OCI-LY3 (cell line): ENCODE results near the gene TTC9C.
"Not testable (repeated sequence)": the region's sequence is repeated elsewhere in the genome, so short reads cannot be mapped to it uniquely, and the experiment has no call there.

Experiments
- H2AFZ ChIP-seq: fragments of 200-600, 300-600 bp; shearing (Covaris generic); 2 replicates; pipeline ENCODE4 v1.6.0; 2014; ENCODE audit warnings: antibody characterized with exemption, low read depth, low read length
- H3K27ac ChIP-seq: fragments of 200-600, 300-600 bp; sonication (generic); 2 replicates; pipeline ENCODE4 v1.5.1; 2014; ENCODE audit warnings: mild to moderate bottlenecking, low read length, moderate library complexity, mixed read lengths
- H3K27me3 ChIP-seq: fragments of 200-600, 300-600 bp; sonication (generic); 2 replicates; pipeline ENCODE4 v1.6.1; 2014; ENCODE audit warnings: low read depth, low read length, mixed read lengths
- H3K36me3 ChIP-seq: fragments of 200-600, 300-600 bp; sonication (generic); replicated peaks from 2 replicates; pipeline ENCODE3; 2014; ENCODE audit warnings: low read depth, low read length, mixed read lengths
- H3K4me1 ChIP-seq: fragments of 300-600, 200-600 bp; sonication (generic); 2 replicates; pipeline ENCODE4 v1.6.1; 2014; ENCODE audit warnings: low read length, mixed read lengths
- H3K4me2 ChIP-seq: fragments of 200-600, 300-600 bp; sonication (generic); 2 replicates; pipeline ENCODE4 v1.6.1; 2014; ENCODE audit warnings: low read length, mixed read lengths
- H3K4me3 ChIP-seq: fragments of 300-600, 200-600 bp; sonication (generic); 2 replicates; pipeline ENCODE4 v1.5.1; 2014; ENCODE audit warnings: antibody characterized with exemption, mild to moderate bottlenecking, low read length, moderate library complexity
- H3K79me2 ChIP-seq: fragments of 300-600, 200-600 bp; shearing (Covaris generic); 2 replicates; pipeline ENCODE4 v1.6.1; 2014; ENCODE audit warnings: mild to moderate bottlenecking, low read length, mixed read lengths
- H3K9ac ChIP-seq: fragments of 300-600, 200-600 bp; shearing (Covaris generic); 2 replicates; pipeline ENCODE4 v1.6.0; 2014; ENCODE audit warnings: mild to moderate bottlenecking, low read length, moderate library complexity
- H3K9me3 ChIP-seq: fragments of 200-600, 300-600 bp; shearing (Covaris generic); 2 replicates; pipeline ENCODE4 v1.6.1; 2014; ENCODE audit warnings: low read length, mixed read lengths; ENCODE audit not compliant: insufficient read depth
- H4K20me1 ChIP-seq: fragments of 200-600, 300-600 bp; sonication (generic); 2 replicates; pipeline ENCODE4 v1.6.1; 2016; ENCODE audit warnings: low read length, mixed read lengths; ENCODE audit not compliant: insufficient read depth
- EZH2phosphoT487 ChIP-seq: fragments of 200-600 bp; shearing (Covaris generic); IDR thresholded peaks from 2 replicates; pipeline ENCODE4 v1.6.1; 2018; ENCODE audit warnings: antibody characterized with exemption, mixed run types, low read depth
- TF ChIP-seq, protein P1 (sequence below): fragments of 200-600, 300-600 bp; sonication (generic); IDR thresholded peaks from 2 replicates; pipeline ENCODE4 v1.5.1; 2014; ENCODE audit warnings: antibody characterized with exemption, low read length, low read depth

Gene TTC9C

GRCh38 chr11:62727872-62728170 is 465 bp upstream of the TTC9C start:
- Histone ChIP-seq H3K4me1 (peaks cover 17% of the 10 kb centered on the region), H3K27ac (peak overlapping the region; percentile 96), H3K4me3 (peak overlapping the region; percentile 91), H3K79me2 (peaks cover 78% of the 10 kb centered on the region), H3K36me3 (peaks cover 38% of the 10 kb centered on the region), H2AFZ (peak overlapping the region; percentile 95), H3K27me3 (no peaks in the 10 kb centered on the region), H4K20me1 (peaks cover 28% of the 10 kb centered on the region), H3K4me2 (peak overlapping the region; percentile 87), H3K9me3 (no peaks in the 10 kb centered on the region), H3K9ac (peak overlapping the region; percentile 99)
- TF ChIP-seq, protein P1, sequence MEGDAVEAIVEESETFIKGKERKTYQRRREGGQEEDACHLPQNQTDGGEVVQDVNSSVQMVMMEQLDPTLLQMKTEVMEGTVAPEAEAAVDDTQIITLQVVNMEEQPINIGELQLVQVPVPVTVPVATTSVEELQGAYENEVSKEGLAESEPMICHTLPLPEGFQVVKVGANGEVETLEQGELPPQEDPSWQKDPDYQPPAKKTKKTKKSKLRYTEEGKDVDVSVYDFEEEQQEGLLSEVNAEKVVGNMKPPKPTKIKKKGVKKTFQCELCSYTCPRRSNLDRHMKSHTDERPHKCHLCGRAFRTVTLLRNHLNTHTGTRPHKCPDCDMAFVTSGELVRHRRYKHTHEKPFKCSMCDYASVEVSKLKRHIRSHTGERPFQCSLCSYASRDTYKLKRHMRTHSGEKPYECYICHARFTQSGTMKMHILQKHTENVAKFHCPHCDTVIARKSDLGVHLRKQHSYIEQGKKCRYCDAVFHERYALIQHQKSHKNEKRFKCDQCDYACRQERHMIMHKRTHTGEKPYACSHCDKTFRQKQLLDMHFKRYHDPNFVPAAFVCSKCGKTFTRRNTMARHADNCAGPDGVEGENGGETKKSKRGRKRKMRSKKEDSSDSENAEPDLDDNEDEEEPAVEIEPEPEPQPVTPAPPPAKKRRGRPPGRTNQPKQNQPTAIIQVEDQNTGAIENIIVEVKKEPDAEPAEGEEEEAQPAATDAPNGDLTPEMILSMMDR: no peak
- no peak for TF ChIP-seq EZH2phosphoT487

DNA sequence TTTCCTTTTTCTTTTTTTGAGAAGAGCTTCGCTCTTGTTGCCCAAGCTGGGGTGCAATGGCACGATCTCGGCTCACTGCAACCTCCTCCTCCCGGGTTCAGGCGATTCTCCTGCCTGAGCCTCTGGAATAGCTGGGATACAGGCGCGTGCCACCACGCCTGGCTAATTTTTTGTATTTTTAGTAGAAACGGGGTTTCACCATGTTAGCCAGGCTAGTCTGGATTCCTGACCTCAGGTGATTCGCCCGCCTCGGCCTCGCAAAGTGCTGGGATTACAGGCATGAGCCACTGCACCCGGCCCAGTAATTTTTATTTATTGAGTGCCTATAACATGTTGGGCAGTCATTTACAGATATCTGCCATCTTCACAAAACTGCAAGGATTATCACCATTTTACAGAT is 1.8 kb downstream of the TTC9C start:
- H3K79me2 ChIP-seq: peaks cover 59% of the 10 kb centered on the region
- H3K4me3 ChIP-seq: peak overlapping the region; percentile 91
- not testable (repeated sequence) for H2AFZ ChIP-seq, H3K27ac ChIP-seq, H3K27me3 ChIP-seq, H3K9ac ChIP-seq, H3K9me3 ChIP-seq, H3K4me1 ChIP-seq
- H3K36me3 ChIP-seq: peaks cover 24% of the 10 kb centered on the region
- peak overlapping the region; percentile 87 for H3K4me2 ChIP-seq
- peaks cover 14% of the 10 kb centered on the region for H4K20me1 ChIP-seq

- TF ChIP-seq EZH2phosphoT487: no peak
- TF ChIP-seq, protein P1: peak; percentile 37
These were observed 4.5 kb downstream of the TTC9C start for GRCh38 chr11:62732830-62733229.

DNA sequence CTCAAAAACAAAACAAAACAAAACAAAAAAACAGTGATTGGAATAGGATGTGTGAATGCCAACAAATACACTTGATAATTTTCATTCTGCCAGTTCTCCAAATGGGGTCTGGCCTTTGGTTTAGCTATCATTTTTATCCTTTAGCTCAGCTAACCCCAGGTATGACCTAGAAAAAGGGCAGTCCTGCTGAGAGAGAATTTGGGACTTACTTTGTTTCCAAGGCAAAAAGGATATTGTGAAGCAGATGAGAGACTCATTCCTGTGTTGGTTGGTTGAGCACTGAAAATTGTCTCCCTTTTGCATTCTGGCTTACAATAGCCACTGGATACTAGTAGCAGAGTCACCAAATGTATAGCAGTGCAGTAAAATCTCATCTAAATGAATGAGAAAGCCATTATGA is 8.9 kb downstream of the TTC9C start:
- Histone ChIP-seq H3K4me3 (no peak overlapping the region), H3K27me3 (no peaks in the 10 kb centered on the region), H3K4me2 (no peak overlapping the region), H3K36me3 (peaks cover 27% of the 10 kb centered on the region), H4K20me1 (no peaks in the 10 kb centered on the region), H2AFZ (no peak overlapping the region), H3K79me2 (peaks cover 8% of the 10 kb centered on the region; the same call in 1 of the 2 replicates), H3K4me1 (no peaks in the 10 kb centered on the region), H3K27ac (no peak overlapping the region), H3K9me3 (no peaks in the 10 kb centered on the region), H3K9ac (no peak overlapping the region)
- TF ChIP-seq, protein P1: no peak
- TF ChIP-seq EZH2phosphoT487: no peak

More at GRCh38 chr11:62732830-62733229, 4.5 kb downstream of the TTC9C start:
- peaks cover 8% of the 10 kb centered on the region for H3K4me1 ChIP-seq
- peaks cover 41% of the 10 kb centered on the region for H3K79me2 ChIP-seq
- no peak overlapping the region for H2AFZ ChIP-seq
- H3K4me2 ChIP-seq: no peak overlapping the region
- H4K20me1 ChIP-seq: no peaks in the 10 kb centered on the region
- H3K9ac ChIP-seq: no peak overlapping the region
- peaks cover 19% of the 10 kb centered on the region for H3K36me3 ChIP-seq
- no peak overlapping the region for H3K27ac ChIP-seq
- no peaks in the 10 kb centered on the region for H3K27me3 ChIP-seq
- no peak overlapping the region for H3K4me3 ChIP-seq
- H3K9me3 ChIP-seq: no peaks in the 10 kb centered on the region
